GM03348 (cell line): ENCODE data around the gene PLA2G4B.
A peak's percentile ranks its signal among the peaks of the same experiment; 100 is the strongest.

ENCODE experiments used
- DNase-seq: peaks from one replicate; pipeline ENCODE4 v3.0.0; 2012; ENCODE audit warnings: low spot score

Gene PLA2G4B

DNA sequence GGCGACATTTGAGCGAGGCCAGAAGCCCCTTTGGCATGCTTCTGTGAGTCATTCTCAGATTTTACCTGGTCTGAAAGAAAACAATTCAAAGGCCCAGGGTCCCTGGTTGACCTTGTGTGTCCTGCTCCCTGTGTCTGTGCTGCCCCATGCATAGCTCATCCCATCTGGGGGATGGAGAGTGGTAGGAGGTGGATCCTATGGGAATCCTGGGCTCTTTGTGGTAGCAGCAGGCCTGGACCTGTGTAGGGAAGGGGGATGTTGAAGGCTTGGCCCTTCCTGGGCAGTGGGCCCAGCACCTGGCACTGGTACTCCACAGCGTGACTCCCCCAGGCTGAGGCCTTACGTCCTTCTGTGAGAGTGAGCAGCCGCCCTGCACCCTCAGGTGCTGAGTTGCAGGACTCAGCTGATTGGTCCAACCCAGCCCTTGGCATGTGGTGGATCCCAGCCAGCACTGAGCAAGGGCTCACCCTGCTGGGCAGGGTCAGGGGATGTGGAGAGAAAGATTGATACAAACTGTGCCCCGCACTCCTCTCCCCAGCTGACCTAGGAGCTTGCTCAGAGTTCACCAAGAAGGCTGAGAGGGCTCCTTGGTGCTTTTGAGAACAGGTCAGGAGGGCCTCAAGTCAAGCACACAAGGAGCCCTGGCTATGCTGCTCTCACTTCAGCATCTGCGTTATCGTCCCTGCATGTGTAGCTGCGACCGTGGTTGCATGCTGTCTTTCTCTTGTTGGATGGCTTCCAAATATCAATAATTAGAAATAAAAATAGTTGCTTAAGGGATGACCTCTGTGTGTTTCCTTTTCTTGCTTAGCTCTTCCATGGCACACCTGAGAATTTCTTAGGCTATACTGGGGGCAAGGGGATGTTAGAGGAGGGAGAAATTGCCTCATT, 32.1 kb upstream of the PLA2G4B start:
- no peak for DNase-seq

DNA sequence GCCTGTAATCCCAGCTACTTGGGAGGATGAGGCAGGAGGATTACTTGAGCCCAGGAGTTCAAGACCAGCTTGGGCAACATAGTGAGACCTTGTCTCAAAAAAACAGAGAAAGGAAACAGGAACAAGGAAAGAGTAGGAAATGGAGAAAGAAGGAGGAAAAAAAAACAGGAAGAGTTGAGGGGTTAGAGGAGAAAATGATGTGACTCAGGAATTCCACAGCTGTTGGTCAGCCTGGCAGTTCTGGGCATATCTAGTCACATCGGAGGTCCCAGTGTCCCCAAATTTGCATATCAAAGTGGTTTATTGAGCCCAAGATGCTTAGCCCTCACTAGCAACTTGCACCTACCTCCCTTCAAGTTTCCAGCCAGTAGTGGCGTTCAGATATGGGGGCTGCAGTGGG, 29.5 kb upstream of the PLA2G4B start:
- DNase-seq, result peak; percentile 31

DNA sequence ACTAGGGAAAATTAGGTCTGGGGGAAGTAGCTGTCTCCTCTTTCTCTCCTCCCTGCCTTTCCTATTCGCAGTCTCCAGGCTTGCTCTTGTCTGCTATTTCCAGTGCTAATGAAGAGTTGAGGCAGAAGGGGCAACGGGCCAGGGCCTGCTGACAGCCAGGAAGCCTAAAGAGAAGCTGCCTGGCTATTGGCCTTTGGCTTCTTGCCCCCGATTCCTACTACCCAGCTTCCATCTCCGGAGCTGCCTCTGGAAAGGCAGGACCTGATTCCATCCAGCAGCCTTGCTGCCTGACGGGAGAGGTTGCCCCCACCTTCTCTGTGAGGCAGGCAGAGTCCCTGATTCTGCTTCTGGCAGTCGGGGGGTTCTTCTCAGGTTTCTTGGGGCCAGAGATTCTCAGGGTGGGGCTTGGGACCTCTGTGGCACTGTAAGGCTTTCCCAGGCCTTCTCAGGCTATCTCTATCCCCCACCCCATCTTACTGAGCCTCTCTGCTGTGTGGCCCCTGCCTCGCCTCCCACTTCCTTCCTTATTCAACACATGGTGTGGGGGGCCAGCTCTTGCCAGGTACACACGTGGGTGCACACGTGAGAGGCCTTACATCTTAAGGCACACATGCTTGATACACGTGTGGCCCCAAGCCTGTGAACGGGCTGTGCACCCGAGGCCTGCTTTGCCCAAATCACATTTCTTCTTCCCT, 29.0 kb upstream of the PLA2G4B start:
- DNase-seq, result no peak

DNA sequence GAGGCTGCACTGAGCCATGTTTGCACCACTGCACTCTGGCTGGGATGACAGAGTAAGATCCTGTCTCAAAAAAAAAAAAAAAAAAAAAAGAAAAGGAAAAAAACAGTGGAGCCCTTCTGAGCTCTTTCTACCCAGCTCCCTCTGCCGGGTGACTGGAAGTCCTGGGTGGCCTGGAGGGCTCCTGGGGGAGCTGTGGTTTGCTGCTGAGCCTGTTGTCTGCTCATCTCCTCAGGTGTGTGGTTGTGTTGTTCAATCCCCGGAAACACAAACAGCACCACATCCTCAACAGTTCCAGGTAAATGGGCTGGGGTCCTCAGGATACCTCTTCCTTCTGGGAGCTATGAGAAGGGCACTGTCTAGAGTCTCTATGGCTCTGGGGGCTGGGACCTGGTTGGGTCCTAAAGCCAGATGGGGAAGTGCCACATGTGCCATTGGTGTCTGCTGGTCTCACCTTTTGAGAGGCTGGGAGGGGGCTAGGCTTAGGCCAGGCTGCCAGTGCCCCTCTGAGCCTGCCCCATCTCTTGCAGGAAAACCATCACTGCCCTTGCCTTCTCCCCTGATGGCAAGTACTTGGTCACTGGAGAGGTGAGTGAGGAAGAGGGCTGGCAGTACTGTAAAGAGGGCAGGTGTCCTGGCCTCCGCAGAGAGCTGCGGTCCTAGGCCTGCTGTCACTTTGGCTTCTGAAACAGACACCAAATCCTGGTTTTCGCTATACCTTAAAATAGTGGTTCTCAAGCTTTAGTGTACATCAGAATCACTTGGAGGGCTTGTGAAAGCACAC, 27.8 kb upstream of the PLA2G4B start:
- DNase-seq, result no peak

DNA sequence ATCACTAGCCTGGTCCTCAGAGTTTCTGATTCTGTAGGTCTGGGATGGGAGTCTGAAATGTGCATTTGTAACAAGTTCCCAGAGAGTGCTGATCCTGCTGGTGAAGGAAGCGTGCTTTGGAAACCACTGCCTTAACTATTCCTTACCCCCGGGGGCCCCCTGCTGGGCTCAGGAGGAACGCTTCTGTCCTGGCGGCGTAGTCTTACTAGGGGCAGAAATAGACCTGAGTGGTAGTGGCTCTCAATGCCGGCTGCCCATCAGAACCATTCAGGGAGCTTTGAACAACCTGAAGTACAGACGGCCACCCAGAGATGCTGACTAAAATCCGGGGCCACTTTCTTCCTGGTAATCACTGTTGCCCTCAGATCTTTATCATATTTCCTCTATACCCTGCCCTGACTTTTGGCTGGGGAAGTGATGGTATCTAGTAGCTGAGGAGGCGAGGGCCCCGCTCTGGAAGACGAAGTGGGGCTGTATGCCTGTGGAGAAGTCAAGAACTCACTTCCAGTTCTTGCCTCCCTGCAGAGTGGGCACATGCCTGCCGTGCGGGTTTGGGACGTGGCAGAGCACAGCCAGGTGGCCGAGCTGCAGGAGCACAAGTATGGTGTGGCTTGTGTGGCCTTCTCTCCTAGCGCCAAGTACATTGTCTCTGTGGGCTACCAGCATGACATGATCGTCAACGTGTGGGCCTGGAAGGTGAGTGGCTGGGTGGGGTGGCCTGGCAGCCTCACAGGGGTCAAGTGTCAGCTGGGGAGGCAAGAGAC, 27.0 kb upstream of the PLA2G4B start:
- peak; percentile 92 for DNase-seq

DNA sequence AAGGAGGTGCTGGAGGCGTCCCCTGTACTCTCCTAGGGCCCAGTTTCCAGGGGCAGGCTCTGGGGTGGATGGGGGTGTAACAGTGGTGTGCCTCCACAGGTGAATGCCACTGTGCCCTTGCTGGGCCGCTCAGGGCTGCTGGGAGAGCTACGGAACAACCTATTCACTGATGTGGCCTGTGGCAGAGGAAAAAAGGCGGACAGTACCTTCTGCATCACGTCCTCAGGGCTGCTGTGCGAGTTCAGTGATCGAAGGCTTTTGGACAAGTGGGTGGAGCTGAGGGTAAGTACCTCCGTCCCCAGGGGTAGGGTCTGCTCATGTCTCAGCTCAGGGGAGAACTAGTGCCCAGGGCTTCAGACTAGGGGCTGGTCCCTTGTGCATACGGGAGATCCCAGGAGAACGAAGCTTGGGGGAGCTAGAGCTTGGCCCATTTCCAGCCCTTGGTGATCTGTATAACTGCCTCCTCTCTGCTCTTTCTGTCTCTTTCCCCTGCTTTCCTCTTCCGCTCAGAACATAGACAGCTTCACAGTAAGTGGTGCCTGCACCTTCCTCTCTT, 25.7 kb upstream of the PLA2G4B start:
- no peak for DNase-seq

DNA sequence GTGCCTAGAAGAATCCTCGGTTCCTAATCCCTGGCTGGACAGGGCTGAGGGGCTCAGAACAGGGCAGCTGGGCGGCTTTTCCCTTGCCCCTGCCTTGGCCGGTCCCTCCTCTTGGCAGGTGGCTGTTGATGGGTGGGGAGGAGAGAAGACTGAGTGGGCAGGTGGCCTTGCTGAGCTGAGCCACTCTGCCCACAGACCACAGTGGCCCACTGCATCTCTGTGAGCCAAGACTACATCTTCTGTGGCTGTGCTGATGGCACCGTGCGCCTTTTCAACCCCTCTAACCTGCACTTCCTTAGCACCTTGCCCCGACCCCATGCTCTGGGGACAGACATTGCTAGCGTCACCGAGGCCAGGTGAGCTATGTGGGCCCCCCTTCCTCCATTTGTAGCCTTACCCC, 25.2 kb upstream of the PLA2G4B start:
- no peak for DNase-seq

DNA sequence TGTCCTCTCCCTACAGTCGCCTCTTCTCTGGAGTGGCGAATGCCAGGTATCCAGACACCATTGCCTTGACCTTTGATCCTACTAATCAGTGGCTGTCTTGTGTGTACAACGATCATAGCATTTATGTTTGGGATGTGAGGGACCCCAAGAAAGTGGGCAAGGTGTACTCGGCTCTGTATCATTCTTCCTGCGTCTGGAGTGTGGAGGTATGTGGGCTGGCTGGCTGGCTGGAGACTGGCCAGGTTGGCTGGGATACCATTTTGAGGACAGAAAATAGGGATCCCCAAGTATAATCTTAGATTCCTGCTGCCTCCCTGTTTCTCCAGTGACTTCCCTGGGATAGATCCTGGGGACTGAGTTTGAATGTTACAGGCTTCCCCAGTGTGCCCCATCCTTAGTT, 24.1 kb upstream of the PLA2G4B start:
- no peak for DNase-seq

DNA sequence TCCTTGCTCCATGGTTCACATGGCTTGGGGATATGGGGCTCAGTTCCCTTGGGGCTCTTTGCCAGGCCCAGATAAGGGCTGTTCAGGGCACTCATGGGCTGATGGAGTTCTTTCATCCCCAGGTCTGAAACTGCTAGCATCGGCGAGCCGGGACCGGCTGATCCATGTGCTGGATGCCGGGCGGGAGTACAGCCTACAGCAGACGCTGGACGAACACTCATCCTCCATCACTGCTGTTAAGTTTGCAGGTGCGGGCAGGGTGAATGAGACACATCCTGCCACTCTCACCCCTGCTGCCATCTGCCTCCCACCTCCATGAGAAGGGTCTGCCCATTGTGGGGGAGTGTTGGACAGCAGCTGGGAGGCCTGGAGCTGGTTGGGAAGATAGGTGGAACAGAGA, 21.9 kb upstream of the PLA2G4B start:
- DNase-seq, result no peak

DNA sequence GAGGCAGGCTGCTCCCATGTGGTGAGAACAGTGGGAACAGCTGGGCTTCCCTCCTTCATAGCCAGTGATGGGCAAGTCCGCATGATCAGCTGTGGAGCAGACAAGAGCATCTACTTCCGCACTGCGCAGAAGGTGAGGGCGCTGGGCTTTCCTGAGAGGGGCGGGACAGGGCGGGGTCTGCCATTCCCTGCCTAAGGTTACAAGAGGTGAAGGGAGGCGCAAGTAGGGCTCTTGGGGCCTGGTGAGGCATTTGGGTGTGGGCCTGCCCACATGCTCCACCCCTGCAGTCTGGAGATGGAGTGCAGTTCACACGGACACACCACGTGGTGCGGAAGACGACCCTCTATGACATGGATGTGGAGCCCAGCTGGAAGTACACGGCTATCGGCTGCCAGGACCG, 21.3 kb upstream of the PLA2G4B start:
- DNase-seq, result no peak

DNA sequence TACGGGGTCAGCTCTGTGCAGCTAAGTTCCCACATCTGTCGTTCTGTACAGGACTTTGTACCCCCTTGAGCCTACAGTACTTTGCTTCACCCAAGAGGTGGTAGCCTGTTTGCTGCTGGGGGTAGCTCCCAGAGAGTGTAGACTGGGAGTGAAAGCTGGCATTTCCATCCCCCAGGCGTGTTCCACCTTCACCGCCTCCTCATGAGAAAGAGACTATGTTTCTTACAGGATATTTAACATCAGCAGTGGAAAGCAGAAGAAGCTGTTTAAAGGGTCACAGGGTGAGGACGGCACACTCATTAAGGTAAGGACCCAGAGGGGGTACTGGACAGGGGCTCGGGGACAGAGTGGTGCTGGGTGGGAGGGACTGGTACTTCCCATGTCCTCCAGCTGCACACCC, 20.9 kb upstream of the PLA2G4B start:
- no peak for DNase-seq

DNA sequence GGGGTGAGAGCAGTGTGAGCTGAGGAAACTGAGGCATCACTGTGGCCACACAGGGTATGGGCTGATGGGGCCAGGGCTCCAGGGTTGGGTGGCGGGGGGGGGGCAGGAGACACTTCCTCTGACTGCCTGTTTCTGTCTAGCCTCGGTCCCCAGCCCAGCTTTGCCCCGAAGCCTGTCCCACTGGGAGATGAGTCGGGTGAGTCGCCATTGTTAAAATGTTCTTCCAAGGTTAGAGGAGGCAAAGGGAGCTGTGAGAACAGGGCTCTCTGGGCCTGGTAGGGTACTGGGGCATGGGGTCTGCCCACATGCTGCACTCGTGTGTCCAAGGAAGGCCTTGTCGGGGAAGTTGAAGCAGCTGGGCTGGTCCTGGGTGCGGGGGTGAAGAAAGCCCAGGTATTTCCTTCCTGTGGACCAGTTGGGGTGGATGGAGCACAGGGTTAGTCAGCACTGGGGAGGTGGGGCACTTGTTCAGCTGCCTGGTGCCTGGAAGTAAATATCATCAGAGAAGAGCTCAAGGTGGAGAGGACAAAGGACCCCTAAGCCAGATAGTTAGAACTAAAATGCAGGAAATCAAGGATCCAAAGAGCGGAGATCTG, 19.1 kb upstream of the PLA2G4B start:
- DNase-seq, result no peak

DNA sequence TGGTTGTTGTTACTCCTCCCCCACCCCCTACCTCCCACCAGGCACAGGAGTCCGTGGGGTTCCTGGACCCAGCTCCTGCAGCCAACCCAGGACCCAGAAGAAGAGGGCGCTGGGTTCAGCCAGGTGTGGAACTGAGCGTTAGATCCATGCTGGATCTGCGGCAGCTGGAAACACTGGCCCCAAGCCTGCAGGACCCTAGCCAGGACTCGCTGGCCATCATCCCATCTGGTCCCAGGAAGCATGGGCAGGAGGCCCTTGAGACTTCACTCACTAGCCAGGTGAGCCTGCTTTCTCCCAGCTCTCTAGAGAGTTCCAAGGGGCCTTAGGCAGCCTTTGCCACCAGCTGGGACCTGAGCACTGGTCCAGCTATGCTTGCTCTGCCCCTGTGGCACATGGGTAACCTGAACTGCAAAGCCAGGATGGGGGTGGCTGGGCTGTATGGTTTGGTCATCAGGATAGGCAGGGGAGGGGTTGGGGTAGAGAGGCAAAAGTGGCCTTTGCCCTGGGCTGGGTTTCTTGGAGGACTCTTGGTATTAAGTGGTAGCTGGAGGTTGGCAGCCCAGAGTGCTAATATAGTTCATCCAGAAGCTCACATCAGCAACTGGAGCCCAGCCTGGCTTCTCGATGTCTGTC, 17.7 kb upstream of the PLA2G4B start:
- no peak for DNase-seq

DNA sequence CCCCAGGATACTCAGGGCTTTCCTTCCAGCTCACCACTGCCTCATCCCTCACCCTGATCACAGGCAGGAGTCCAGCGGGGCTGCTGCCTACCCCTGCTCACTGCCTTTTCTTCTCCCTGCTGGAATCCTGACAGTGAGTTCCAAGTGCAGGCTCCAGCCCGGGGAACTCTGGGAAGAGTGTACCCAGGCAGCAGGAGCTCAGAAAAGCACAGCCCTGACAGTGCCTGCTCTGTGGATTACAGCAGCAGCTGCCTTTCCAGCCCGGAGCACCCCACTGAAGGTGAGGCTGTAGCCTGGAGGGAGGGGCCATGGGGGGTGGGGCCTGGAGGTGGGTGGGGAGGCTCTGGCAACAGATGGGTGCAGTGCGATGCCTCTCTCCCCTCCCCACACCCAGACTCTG, 16.8 kb upstream of the PLA2G4B start:
- no peak for DNase-seq

DNA sequence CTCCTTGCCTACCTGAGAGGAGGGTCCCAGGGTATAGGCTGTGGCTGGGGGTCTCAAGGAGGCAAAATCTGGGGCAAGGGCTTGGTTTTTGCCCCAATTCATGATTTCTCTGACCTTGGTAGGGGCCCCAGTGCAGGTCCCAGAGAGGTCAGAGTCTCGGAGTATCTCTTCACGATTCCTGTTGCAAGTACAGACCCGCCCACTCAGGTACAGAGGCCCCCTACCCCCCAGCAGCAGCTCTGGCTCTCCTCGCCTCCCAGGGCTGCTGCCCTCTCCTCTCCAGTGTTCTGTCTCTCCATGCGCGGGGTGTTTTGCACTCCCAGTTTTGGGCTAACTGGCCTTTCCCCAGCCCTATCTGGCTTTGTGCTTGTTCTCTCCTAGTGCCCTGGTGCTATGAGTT, 16.2 kb upstream of the PLA2G4B start:
- DNase-seq, result no peak

DNA sequence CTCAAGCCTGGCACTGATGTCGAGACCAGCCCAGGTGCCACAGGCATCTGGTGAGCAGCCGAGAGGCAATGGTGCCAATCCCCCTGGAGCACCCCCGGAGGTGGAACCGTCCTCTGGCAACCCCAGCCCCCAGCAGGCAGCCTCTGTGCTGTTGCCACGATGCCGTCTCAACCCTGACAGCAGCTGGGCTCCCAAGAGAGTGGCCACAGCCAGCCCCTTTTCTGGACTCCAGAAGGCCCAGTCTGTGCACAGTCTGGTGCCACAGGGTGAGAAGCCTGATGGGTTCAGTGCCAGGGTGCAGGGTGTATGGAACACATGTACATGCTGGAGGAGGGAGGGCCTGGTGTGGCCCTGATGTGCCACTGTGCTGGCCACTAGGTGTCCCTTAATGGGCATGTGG, 15.7 kb upstream of the PLA2G4B start:
- DNase-seq, result no peak

DNA sequence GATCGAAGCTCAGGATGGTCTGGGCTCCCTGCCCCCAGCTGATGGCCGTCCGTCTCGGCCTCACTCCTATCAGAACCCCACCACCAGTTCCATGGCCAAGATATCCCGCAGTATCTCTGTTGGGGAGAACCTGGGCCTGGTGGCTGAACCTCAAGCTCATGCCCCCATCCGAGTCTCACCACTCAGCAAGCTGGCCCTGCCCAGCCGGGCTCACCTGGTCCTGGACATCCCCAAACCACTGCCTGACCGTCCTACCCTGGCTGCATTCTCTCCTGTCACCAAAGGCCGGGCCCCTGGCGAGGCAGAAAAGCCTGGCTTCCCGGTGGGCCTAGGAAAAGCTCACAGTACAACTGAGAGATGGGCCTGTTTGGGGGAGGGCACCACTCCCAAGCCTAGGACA, 15.1 kb upstream of the PLA2G4B start:
- no peak for DNase-seq

DNA sequence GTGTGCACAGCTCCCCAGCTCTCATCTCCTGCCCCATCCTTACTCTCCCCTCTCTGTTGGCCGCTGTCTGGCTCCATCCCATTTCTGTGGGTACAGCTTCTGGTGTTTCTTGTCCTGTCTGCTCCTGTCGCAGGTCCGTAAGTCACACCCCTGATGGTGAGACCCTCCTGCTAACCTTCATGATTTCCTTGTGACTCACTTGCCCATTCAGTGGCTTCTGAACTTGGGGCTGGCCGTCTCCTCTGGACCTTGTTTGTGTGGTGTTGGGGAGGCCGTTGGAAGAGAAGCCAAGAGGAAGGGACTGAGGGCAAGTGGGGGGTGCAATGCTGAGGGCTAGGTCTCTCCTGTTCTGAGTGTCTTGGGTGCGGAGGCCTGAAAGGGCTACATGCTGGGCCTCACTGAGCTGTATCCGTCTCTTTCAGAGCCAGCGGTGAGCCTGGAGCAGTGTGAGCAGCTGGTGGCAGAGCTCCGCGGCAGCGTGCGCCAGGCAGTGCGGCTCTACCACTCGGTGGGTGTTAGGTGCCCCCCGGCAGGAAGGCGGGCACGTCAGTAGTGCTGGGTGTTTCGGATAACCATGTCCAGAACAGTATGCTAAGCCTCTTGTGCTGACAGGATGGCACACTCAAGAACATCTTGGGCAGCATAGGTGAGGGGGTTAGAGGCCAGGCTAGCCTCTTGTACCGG, 14.4 kb upstream of the PLA2G4B start:
- DNase-seq, result no peak

DNA sequence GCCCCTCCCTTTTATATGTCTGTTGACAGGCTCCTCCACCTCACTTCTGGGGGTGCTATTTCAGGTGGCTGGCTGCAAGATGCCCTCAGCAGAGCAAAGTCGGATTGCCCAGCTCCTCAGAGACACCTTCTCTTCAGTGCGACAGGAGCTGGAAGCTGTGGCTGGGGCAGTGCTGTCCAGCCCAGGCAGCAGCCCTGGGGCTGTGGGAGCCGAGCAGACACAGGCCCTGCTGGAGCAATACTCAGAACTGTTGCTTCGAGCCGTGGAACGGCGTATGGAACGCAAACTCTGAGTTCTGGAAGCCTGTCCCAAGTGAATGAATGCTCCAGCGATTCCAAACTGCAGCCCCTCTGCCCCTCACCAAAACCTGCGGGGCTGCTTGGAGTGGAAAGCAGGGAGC, 13.5 kb upstream of the PLA2G4B start:
- DNase-seq, result no peak
